Embryonic facial prominence (tissue), 1 donor: ENCODE data around the gene TNS4.

Experiments used
- DNase-seq: peaks from one replicate; pipeline ENCODE4 v3.0.0-alpha.2; 2016; ENCODE audit errors: extremely low spot score

TNS4 gene

GRCh38 chr17:40516581-40517285 lies 15.3 kb upstream of the TNS4 start:
- no peak for DNase-seq

- DNase-seq, result no peak
These were observed 14.1 kb upstream of the TNS4 start for GRCh38 chr17:40515491-40516041.

GRCh38 chr17:40515011-40515410 lies 13.6 kb upstream of the TNS4 start:
- no peak for DNase-seq

DNA sequence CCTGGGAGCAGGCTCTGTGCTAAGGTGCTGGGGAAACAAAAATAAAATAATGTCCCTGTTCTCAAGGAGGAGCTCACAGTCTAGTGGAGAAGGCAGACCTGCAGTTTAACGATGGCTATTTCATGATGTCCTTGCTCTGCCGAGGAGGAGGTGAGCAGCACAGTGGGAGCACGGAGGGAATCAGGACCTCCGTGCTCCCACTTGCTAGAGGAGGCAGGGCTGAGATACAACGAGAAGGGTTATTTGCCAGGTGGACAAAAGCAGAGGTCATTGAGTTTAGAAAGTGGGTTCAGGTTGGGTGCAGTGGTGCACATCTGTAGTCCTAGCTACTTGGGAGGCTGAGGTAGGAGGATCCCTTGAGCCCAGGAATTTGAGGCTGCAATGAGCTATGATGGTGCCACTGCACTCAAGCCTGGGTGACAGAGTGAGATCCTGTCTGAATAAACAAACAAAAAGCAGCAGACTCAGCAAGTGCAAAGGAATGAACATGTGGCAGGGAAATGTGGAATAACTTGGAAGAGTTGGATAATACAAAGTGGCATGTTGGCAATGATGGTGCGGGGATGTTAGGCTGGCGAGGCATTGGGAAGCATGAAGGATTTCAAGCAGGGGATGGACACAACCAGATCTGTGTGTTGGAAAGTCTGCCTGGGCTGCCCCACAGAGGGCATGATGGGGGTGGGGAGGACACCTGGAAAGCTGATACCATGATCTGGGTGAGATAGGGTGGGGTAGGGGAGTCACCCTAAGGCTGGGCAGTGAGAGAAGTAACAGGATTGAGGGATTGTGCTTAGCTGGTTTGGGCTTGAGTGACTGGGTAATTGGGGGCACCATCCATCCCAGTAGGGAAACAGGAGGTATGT lies 12.8 kb upstream of the TNS4 start:
- no peak for DNase-seq

- DNase-seq, result no peak
These were observed 10.3 kb upstream of the TNS4 start for GRCh38 chr17:40511667-40512220.

DNA sequence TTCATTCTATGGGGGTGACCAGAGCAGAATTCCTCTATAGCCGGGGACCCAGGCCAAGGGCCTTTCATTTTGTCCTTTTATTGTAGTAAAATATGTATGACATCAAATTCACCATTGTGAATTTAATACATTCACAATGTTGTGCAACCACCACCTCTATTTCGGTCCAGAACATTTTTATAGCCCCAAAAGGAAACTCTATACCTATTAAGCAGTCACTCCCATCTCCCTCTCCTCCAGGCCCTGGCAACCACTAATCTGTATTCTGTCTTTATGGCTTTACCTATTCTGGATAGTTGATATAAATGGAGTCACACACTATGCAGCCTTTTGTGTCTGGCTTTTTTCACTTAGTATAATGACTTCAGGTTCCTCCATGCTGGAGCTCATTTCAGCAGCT lies 9.7 kb upstream of the TNS4 start:
- DNase-seq, result no peak

- DNase-seq, result no peak
These were observed 8.9 kb upstream of the TNS4 start for GRCh38 chr17:40510328-40510648.

GRCh38 chr17:40509626-40510327 lies 8.4 kb upstream of the TNS4 start:
- no peak for DNase-seq

- DNase-seq, result no peak
These were observed 5.4 kb upstream of the TNS4 start for GRCh38 chr17:40506786-40507185.

DNA sequence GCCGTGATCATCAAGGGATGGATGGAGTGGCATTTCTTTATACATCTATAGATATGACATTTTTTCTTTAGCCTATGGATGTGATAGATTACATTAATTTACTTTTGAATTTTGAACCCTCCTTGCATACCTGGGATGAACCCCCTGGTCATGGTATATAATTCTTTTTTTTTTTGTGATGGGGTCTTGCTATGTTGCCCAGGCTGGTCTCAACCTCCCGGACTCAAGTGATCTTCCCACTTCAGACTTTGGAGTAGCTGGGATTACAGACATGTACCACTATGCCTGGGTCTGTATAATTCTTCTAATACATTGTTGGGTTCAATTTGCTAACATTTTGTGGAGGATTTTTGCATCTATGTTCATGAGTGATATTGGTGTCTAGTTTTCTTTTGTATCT lies 1.7 kb upstream of the TNS4 start:
- DNase-seq, result no peak

- no peak for DNase-seq
These were observed 1.3 kb upstream of the TNS4 start for GRCh38 chr17:40502716-40503115.

- DNase-seq, result no peak
These were observed 714 bp downstream of the TNS4 start for GRCh38 chr17:40500709-40501108.

GRCh38 chr17:40500190-40500589 lies 1.2 kb downstream of the TNS4 start:
- no peak for DNase-seq

DNA sequence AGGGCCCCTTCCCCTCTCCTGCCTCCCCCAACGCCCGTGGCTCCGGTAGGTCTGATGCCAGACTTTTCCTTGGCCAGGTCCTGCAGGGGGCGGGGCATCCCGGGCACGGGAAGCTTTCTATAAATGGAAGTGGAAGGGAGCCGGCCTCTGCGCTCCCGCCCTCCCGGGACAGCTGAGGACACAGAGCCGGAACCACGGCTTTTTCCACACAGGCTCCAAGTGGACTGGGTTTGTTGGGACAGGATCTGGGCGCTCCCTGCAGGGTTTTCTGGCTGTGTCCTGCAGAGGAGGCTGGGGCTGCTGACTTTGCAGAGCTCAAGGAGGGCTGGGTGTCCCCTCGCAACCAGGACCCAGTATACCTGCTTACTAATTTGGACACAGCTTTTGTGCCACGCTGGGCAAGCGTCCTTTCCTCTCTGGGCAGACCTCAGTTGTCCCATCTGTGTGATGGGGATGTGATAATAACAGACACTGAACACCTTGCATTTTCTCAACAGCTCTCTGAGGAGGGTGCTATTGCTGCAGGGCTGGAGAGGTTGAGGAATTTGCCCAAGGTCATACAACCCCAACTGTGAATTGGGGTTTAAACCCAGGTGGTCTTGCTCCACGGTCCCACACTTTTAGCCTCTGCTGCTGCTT lies 1.8 kb downstream of the TNS4 start:
- no peak for DNase-seq

DNA sequence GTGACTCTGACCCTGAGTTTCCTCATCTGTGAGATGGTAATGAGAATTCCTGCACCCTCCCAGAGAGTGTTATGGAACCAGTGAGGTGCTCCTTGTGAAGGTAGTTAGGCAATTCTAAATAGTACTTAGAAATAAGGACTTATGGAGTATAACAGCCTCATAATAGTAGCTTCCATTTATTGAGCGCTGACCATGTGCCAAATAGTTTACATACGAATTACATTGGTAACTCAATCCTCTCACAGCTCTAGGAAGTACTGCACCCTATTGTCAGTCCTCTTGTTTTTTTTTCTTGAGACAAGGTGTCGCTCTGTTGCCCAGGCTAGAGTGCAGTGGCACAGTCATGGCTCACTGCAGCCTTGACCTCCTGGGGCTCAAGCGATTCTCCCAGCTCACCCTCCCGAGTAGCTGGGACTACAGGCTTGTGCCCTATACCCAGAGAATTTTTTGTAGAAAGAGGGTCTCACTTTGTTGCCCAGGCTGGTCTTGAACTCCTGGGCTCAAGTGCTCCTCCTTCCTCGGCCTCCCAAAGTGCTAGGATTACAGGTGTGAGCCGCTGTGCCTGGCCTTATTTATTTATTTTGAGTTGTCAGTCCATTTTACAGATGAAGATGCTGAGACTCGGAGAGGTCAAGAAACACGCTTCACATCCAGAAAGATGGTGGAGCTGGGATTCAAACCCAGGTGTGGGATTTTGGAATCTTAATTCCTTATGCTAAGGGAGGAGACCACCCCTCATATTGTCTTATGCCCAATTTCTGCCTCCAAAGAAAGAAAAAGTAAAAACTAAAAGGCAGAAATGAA lies 2.9 kb downstream of the TNS4 start:
- DNase-seq, result no peak

DNA sequence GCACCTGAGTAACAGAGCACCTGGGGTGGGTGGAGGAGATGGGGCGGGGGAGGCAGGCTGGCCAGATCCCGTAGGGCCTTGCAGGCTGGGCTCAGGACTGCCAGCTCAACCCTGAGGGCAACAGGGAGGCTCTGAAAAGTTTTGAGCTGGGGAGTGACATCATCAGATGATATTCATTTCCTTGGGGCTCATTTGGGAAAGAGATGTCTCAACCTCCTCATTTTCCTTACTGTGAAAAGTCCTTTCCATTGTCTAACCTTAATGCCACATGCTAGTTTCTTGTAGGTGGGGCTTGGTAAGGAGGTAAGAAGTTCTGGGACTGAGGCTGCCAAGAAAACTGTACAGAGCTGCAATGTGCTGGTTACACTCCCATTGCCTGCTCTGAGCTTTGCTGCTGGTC lies 3.7 kb downstream of the TNS4 start:
- DNase-seq, result no peak

- DNase-seq, result no peak
These were observed 4.6 kb downstream of the TNS4 start for GRCh38 chr17:40496634-40497420.

DNA sequence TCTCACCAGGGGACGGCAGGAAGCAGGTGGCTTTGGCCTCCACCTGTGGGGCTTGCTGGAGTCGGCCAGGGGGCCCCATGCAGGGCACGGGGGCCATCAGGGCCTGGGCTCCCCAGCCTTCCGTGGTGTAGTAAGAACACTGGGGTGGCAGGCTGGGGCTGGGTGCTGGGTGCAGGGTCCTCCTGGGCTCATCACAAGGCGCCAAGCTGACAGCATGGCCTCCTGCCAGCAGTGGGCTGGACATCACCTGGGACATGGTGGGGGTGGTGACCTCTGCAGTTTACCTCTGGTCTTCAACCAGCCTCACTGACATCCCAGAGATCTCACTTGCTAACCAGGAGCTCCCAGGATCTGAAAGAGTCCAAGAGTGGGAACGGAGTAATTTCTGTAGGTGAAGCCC lies 5.3 kb downstream of the TNS4 start:
- no peak for DNase-seq

- no peak for DNase-seq
These were observed 6.3 kb downstream of the TNS4 start for GRCh38 chr17:40495140-40495539.

GRCh38 chr17:40493697-40494096 lies 7.7 kb downstream of the TNS4 start:
- no peak for DNase-seq
